ENCODE measurements around the gene CLC. TPM values are rescaled to one million over a fixed set of nuclear protein-coding genes. Genes with fewer than 3 reads are reported as not detected.

Gene CLC
- total and polyA plus RNA-seq, 2 of the 13 experiments (the other 11 are each of a cell fraction or from before 2014, with no cell fraction given): not detected

- BruUV-seq (replicated peaks): no TSS peak
- Histone ChIP-seq H3K27me3 (ENCODE audit: control insufficient read depth in 1 of 2, insufficient read depth in 2 of 2, low read length in 2 of 2) (peaks cover 0 to 5% of the 10 kb centered on the region in 2 experiments; a peak in 1 of 5 replicates), H3K79me2 (ENCODE audit: insufficient read depth, low read length) (no peaks in the 10 kb centered on the region), H4K20me1 (ENCODE audit: insufficient read depth, low read length) (no peaks in the 10 kb centered on the region), H3K4me1 (ENCODE audit: insufficient read depth, low read length) (no peaks in the 10 kb centered on the region), H3K36me3 (replicated peaks in 1 of 2; ENCODE audit: control insufficient read depth in 1 of 2, insufficient read depth in 2 of 2, low read length in 2 of 2) (no peaks in the 10 kb centered on the region), H3K9me3 (ENCODE audit: low read length) (no peaks in the 10 kb centered on the region), H2AFZ (ENCODE audit: low read length) (no peak overlapping the region), H3K4me3 (replicated peaks in 1 of 3; ENCODE audit: insufficient read depth in 1 of 3, low read depth in 2 of 3, low read length in 3 of 3) (no peak overlapping the region), H3K9ac (ENCODE audit: insufficient read depth, low read depth, low read length) (no peak overlapping the region), H3K4me2 (ENCODE audit: low read depth, low read length) (no peak overlapping the region), H3K27ac (ENCODE audit: extremely low read length, insufficient read depth, low read length) (no peak overlapping the region)
- 43% methylated on average over 5 of the region's 5 CpGs for WGBS (ENCODE audit: low lambda C conversion rate)
- FAIRE-seq (no peak), DNase-seq (ENCODE audit: low spot score) (no peak), ATAC-seq (no peak)
- intact Hi-C loops (cut with micrococcal nuclease; ENCODE audit: unreplicated experiment): no loop called here
- ChIA-PET POLR2A (no interaction called here), CTCF (ENCODE audit: low intra/inter-chr PET ratio, low total read pairs) (no interaction called here)
- in situ Hi-C loops (cut with HindIII; ENCODE audit: extremely low pct_ligation_motif_present, low pct_unique_long_range_greater_than_20kb): no loop called here
- TF ChIP-seq, protein P1, sequence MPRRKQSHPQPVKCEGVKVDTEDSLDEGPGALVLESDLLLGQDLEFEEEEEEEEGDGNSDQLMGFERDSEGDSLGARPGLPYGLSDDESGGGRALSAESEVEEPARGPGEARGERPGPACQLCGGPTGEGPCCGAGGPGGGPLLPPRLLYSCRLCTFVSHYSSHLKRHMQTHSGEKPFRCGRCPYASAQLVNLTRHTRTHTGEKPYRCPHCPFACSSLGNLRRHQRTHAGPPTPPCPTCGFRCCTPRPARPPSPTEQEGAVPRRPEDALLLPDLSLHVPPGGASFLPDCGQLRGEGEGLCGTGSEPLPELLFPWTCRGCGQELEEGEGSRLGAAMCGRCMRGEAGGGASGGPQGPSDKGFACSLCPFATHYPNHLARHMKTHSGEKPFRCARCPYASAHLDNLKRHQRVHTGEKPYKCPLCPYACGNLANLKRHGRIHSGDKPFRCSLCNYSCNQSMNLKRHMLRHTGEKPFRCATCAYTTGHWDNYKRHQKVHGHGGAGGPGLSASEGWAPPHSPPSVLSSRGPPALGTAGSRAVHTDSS (CRISPR knock-in tag; conservative IDR thresholded peaks at IDR 0.05): no peak
- no peak for TF ChIP-seq TCF7 (IDR thresholded peaks at IDR 0.05; ENCODE audit: low read depth)
- no peak for TF ChIP-seq ZNF501 (CRISPR knock-in tag; IDR thresholded peaks at IDR 0.05)
- TF ChIP-seq ZNF879 (CRISPR knock-in tag; IDR thresholded peaks at IDR 0.05): no peak
- TF ChIP-seq FLYWCH1 (CRISPR knock-in tag; IDR thresholded peaks at IDR 0.05): no peak
- no peak for TF ChIP-seq NONO (IDR thresholded peaks at IDR 0.05)
- TF ChIP-seq NONO (CRISPR knock-in tag; conservative IDR thresholded peaks at IDR 0.05): no peak
- no peak for TF ChIP-seq TCF12 (IDR thresholded peaks at IDR 0.05)
- TF ChIP-seq TCF12 (CRISPR knock-in tag; IDR thresholded peaks at IDR 0.05): no peak
- no peak for TF ChIP-seq GTF3A (CRISPR knock-in tag; conservative IDR thresholded peaks at IDR 0.05)
- no peak for TF ChIP-seq ZNF790 (CRISPR knock-in tag; IDR thresholded peaks at IDR 0.05; ENCODE audit: borderline replicate concordance)
- no peak for TF ChIP-seq GABPA (IDR thresholded peaks at IDR 0.05; ENCODE audit: low read depth, low read length)
- no peak for TF ChIP-seq GABPA (CRISPR knock-in tag; IDR thresholded peaks at IDR 0.05; ENCODE audit: low read depth)
- no peak for TF ChIP-seq ZNF781 (CRISPR knock-in tag; IDR thresholded peaks at IDR 0.05; ENCODE audit: borderline replicate concordance, not compliant biosample characterization)
- TF ChIP-seq ZFP90 (CRISPR knock-in tag; IDR thresholded peaks at IDR 0.05; ENCODE audit: borderline replicate concordance): no peak
- TF ChIP-seq, protein P2, sequence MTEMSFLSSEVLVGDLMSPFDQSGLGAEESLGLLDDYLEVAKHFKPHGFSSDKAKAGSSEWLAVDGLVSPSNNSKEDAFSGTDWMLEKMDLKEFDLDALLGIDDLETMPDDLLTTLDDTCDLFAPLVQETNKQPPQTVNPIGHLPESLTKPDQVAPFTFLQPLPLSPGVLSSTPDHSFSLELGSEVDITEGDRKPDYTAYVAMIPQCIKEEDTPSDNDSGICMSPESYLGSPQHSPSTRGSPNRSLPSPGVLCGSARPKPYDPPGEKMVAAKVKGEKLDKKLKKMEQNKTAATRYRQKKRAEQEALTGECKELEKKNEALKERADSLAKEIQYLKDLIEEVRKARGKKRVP (CRISPR knock-in tag; IDR thresholded peaks at IDR 0.05): no peak
- TF ChIP-seq ZNF652 (CRISPR knock-in tag; IDR thresholded peaks at IDR 0.05; ENCODE audit: borderline replicate concordance, low read depth): no peak
- no peak for TF ChIP-seq ZNF484 (CRISPR knock-in tag; IDR thresholded peaks at IDR 0.05; ENCODE audit: borderline replicate concordance, low read depth)
- TF ChIP-seq ZFP1 (CRISPR knock-in tag; IDR thresholded peaks at IDR 0.05): no peak
- TF ChIP-seq, protein P3, sequence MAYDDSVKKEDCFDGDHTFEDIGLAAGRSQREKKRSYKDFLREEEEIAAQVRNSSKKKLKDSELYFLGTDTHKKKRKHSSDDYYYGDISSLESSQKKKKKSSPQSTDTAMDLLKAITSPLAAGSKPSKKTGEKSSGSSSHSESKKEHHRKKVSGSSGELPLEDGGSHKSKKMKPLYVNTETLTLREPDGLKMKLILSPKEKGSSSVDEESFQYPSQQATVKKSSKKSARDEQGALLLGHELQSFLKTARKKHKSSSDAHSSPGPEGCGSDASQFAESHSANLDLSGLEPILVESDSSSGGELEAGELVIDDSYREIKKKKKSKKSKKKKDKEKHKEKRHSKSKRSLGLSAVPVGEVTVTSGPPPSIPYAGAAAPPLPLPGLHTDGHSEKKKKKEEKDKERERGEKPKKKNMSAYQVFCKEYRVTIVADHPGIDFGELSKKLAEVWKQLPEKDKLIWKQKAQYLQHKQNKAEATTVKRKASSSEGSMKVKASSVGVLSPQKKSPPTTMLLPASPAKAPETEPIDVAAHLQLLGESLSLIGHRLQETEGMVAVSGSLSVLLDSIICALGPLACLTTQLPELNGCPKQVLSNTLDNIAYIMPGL (CRISPR knock-in tag; IDR thresholded peaks at IDR 0.05; ENCODE audit: borderline replicate concordance in 1 of 2, low read depth in 1 of 2): no peak
- no peak for TF ChIP-seq PAX8 (CRISPR knock-in tag; IDR thresholded peaks at IDR 0.05; ENCODE audit: borderline replicate concordance)
These were observed 12.2 kb upstream of the CLC start for GRCh38 chr19:39749981-39750380.
